HFF-Myc (cell line): ENCODE measurements around the gene IGF2R.
"Not testable (repeated sequence)": the region's sequence is repeated elsewhere in the genome, so short reads cannot be mapped to it uniquely, and the experiment has no call there.

Experiments
- DNase-seq: peaks from one replicate; pipeline ENCODE4 v3.0.0-alpha.2; 2011; ENCODE audit warnings: low read depth; ENCODE audit errors: extremely low read depth
- H3K4me3 ChIP-seq: replicated peaks from 2 replicates; pipeline ENCODE4 v1.5.1; 2011; ENCODE audit warnings: low read depth, mild to moderate bottlenecking, control low read depth, low read length
- CTCF ChIP-seq: IDR thresholded peaks from 2 replicates; pipeline ENCODE4 v1.5.1; 2012; ENCODE audit warnings: mild to moderate bottlenecking, low read depth, low read length, control low read depth; ENCODE audit errors: missing control alignments

Gene IGF2R

GRCh38 chr6:160129881-160130615 is 161.2 kb downstream of the IGF2R start:
- DNase-seq = no peak
- no peak for TF ChIP-seq CTCF

GRCh38 chr6:160130729-160131484 is 162.0 kb downstream of the IGF2R start:
- no peak for TF ChIP-seq CTCF
- no peak for DNase-seq
- no peak overlapping the region for H3K4me3 ChIP-seq

More at GRCh38 chr6:160129881-160130615, 161.2 kb downstream of the IGF2R start:
- no peak overlapping the region for H3K4me3 ChIP-seq

GRCh38 chr6:160131636-160132296 is 162.9 kb downstream of the IGF2R start:
- no peak for TF ChIP-seq CTCF
- H3K4me3 ChIP-seq = no peak overlapping the region
- DNase-seq = no peak

GRCh38 chr6:160132297-160132637 is 163.4 kb downstream of the IGF2R start:
- no peak for TF ChIP-seq CTCF

GRCh38 chr6:160132776-160133338 is 164.0 kb downstream of the IGF2R start:
- H3K4me3 ChIP-seq = no peak overlapping the region
- no peak for DNase-seq
- no peak for TF ChIP-seq CTCF

More at GRCh38 chr6:160132297-160132637, 163.4 kb downstream of the IGF2R start:
- no peak overlapping the region for H3K4me3 ChIP-seq
- no peak for DNase-seq

GRCh38 chr6:160133441-160134336 is 164.8 kb downstream of the IGF2R start:
- DNase-seq = no peak
- TF ChIP-seq CTCF = no peak
- H3K4me3 ChIP-seq = no peak overlapping the region

- H3K4me3 ChIP-seq, DNase-seq: not testable (repeated sequence)
These were observed 165.5 kb downstream of the IGF2R start for GRCh38 chr6:160134337-160134751.
